ENCODE results near the gene BNIP3.

The BNIP3 gene

GRCh38 chr10:131925011-131925649 is 56.6 kb downstream of the BNIP3 start:
- TF ChIP-seq TAF1 (IDR thresholded peaks at IDR 0.05; ENCODE audit: borderline replicate concordance, insufficient read depth, low read length) (no peak), FOXP2 (optimal IDR thresholded peaks at IDR 0.05; ENCODE audit: borderline replicate concordance, extremely low read depth, extremely low read length, insufficient read depth) (no peak), POLR2AphosphoS5 (IDR thresholded peaks at IDR 0.05; ENCODE audit: low read depth, low read length) (no peak), SIN3A (IDR thresholded peaks at IDR 0.05; ENCODE audit: borderline replicate concordance, insufficient read depth, low read length) (no peak), REST (IDR thresholded peaks at IDR 0.05; ENCODE audit: insufficient read depth in 1 of 2, low read depth in 2 of 2, low read length in 2 of 2) (no peak)

GRCh38 chr10:131923038-131923756 is 58.5 kb downstream of the BNIP3 start:
- TF ChIP-seq POLR2AphosphoS5 (IDR thresholded peaks at IDR 0.05; ENCODE audit: low read depth, low read length), result no peak
- no peak for TF ChIP-seq FOXP2 (optimal IDR thresholded peaks at IDR 0.05; ENCODE audit: borderline replicate concordance, extremely low read depth, extremely low read length, insufficient read depth)
- TF ChIP-seq SIN3A (IDR thresholded peaks at IDR 0.05; ENCODE audit: borderline replicate concordance, insufficient read depth, low read length), result no peak
- no peak for TF ChIP-seq REST (IDR thresholded peaks at IDR 0.05; ENCODE audit: insufficient read depth in 1 of 2, low read depth in 2 of 2, low read length in 2 of 2)
- TF ChIP-seq TAF1 (IDR thresholded peaks at IDR 0.05; ENCODE audit: borderline replicate concordance, insufficient read depth, low read length), result no peak

GRCh38 chr10:131921184-131921583 is 60.5 kb downstream of the BNIP3 start:
- TF ChIP-seq TAF1 (IDR thresholded peaks at IDR 0.05; ENCODE audit: borderline replicate concordance, insufficient read depth, low read length) (no peak), FOXP2 (optimal IDR thresholded peaks at IDR 0.05; ENCODE audit: borderline replicate concordance, extremely low read depth, extremely low read length, insufficient read depth) (no peak), REST (IDR thresholded peaks at IDR 0.05; ENCODE audit: insufficient read depth in 1 of 2, low read depth in 2 of 2, low read length in 2 of 2) (no peak), SIN3A (IDR thresholded peaks at IDR 0.05; ENCODE audit: borderline replicate concordance, insufficient read depth, low read length) (no peak), POLR2AphosphoS5 (IDR thresholded peaks at IDR 0.05; ENCODE audit: low read depth, low read length) (no peak)

GRCh38 chr10:131920693-131921092 is 61.0 kb downstream of the BNIP3 start:
- TF ChIP-seq TAF1 (IDR thresholded peaks at IDR 0.05; ENCODE audit: borderline replicate concordance, insufficient read depth, low read length) (no peak), SIN3A (IDR thresholded peaks at IDR 0.05; ENCODE audit: borderline replicate concordance, insufficient read depth, low read length) (no peak), FOXP2 (optimal IDR thresholded peaks at IDR 0.05; ENCODE audit: borderline replicate concordance, extremely low read depth, extremely low read length, insufficient read depth) (no peak), POLR2AphosphoS5 (IDR thresholded peaks at IDR 0.05; ENCODE audit: low read depth, low read length) (no peak), REST (IDR thresholded peaks at IDR 0.05; ENCODE audit: insufficient read depth in 1 of 2, low read depth in 2 of 2, low read length in 2 of 2) (no peak)

Data from PFSK-1 (cell line).